GM19455 (cell line): ENCODE measurements around the gene TESK2.
"Not testable (repeated sequence)": the region's sequence is repeated elsewhere in the genome, so short reads cannot be mapped to it uniquely, and the experiment has no call there.

Experiments used
- ATAC-seq: cut with Tn5 transposase; IDR thresholded peaks from one replicate; pipeline ENCODE4 v1.9.1; 2021; ENCODE audit not compliant: unreplicated experiment

The TESK2 gene, protein sequence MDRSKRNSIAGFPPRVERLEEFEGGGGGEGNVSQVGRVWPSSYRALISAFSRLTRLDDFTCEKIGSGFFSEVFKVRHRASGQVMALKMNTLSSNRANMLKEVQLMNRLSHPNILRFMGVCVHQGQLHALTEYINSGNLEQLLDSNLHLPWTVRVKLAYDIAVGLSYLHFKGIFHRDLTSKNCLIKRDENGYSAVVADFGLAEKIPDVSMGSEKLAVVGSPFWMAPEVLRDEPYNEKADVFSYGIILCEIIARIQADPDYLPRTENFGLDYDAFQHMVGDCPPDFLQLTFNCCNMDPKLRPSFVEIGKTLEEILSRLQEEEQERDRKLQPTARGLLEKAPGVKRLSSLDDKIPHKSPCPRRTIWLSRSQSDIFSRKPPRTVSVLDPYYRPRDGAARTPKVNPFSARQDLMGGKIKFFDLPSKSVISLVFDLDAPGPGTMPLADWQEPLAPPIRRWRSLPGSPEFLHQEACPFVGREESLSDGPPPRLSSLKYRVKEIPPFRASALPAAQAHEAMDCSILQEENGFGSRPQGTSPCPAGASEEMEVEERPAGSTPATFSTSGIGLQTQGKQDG

DNA sequence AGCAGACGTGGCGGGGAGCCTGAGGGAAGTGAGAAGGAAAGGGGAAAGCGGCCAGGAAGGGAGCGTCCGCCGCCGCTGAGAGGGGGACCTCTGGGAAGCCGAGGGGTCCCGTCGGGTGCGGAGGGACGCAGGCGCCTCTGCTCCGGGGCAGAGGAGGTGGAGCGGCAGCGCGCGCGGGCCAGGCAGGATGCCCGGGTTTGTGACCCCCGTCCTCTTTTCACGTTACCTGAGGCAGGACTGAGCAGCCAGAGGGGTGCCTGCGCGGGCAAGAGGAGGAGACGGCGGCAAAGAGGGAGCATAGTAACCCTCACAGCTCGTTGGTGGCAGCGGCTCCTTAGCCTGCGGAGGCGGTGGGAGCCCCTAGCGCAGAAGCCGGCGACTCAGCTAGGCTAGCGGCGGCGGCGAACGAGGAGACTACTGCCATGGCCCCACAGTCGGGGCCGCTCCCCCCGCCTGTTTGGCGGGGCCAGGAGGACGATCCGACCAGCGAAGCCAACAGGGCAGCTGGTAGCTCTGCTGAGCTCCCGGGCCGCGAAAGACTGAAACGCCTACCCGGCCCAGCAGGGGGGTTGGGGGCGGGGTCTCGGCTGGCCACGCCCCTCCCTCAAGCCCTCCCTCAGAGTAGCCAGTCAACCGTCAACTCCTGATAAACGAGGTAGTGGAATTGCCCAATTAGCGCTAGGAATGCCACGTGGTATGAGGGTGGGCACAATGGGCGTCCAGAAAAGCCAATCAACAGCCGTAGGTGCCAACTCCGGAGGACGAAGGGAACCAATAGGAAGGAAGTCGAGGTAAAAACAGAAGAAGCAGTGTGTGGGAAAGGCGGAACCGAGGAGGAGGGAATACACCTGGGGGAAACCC is at the start of gene TESK2:
TSS of gene TESK2 (minus strand) at position 538 of the 861 bp plus-strand sequence. CDS start 33,378 bp downstream, outside the sequence.
- peak; percentile 90 for ATAC-seq

DNA sequence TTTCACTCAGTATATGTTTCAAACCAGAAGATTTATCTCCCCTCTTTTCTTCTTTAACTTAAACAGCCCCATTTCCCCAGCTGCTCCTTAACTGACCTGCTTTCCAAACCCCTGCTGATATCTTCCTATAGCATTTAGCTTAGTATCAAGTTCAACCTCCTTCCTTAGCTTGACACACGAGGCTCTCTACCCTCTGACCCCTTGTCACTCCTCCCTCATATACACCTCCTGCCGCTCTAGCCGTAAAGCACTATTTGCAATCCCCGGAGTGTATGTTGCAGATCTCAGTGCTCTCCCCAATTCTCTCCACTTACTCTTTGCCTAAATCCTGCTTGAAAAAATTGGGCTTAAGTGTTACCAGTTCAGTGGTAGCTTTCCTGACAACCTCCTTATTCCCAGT is 45.9 kb upstream of the TESK2 start:
- ATAC-seq = no peak

DNA sequence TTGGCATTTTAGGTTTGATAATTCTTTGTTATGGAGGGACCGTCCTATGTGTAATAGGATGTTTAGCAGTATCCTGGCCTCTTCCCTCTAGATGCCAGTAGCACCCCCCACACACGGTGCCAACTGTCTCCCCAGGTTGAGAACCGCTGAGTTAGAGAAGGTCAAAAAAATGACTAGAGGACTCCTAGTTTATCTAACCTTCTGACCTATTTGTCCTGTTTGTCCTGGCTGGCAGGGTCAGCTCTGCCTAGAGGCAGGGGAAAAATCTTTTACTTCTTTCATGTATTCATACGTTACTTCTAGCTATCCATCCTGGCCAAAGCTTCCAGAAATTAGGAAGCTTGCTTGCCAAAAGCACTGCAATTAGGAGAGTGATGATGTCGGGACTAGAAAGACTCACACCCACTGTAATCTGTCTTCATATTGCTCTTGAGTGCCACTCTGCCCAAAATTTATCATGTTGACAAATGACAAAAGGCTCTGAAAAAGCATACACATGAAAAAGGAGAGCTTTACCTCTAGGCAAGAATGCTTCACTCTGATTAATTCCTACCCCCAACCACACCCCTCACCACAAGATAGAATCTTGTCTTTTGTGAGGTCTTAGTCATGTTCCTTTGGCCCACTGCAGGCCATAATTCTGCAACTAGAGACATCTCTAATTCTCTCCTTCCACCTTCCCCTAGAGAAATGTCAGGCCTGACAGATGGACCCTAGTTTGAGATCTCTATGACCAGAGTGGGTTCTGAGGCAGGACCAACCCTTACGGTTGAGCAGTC is 45.2 kb upstream of the TESK2 start:
- ATAC-seq = no peak

DNA sequence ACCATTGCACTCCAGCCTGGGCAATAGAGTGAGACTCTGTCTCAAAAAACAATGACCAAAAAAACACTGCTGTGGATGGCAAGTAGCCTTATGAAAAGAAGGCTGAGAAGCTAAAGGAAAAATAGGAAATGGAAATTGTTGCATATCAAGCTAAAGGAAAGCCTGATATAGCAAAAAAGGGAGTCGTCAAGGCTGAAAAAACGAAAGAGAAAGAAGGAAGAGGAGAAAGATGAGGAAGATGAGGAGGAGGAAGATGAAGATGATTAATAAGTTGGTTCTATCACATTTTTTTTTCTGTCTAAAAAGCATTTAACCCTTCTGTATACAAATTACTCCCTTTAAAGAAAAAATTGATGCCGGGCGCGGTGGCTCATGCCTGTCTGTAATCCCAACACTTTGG is 40.9 kb upstream of the TESK2 start:
- ATAC-seq = no peak

DNA sequence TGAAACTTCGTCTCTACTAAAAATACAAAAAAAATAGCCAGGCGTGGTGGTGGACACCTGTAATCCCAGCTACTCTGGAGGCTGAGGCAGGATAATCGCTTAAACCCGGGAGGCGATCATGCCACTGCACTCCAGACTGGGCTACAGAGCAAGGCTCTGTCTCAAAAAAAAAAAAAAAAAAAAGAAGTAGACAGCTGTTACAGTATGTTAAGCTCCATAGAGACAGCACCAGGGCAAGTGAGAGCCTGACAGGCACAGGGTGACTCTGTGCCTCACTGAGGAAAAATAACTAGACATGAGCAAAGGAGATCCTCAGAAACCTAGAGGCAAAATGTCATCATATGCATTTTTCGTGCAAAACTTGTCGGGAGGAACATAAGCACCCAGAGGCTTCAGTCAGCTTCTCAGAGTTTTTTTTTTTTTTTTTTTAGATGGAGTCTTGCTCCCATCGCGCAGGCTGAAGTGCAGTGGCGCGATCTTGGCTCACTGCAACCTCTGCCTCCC is 39.7 kb upstream of the TESK2 start:
- ATAC-seq = no peak

DNA sequence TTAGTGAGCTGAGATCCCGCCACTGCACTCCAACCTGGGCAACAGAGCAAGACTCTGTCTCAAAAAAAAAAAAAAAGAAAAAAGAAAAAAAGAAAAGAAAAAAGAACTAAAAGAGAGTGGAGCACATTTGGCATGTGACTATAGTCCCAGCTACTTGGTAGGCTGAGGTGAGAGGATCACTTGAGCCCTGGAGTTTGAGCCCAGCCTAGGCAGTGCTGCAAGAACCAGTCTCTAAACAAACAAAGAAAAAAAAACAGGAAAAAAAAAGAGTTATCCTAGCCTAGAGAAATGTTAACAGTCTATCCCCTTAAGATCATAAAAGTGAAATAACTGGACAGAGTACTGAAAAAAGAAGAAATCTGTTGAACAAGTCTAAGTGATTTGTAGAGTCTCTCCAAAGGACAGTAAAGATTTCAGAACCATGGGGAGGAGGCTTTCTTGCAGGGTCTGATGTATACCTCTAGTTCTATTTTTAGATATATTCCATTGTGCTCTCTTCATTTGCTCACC is 35.2 kb upstream of the TESK2 start:
- ATAC-seq = no peak

DNA sequence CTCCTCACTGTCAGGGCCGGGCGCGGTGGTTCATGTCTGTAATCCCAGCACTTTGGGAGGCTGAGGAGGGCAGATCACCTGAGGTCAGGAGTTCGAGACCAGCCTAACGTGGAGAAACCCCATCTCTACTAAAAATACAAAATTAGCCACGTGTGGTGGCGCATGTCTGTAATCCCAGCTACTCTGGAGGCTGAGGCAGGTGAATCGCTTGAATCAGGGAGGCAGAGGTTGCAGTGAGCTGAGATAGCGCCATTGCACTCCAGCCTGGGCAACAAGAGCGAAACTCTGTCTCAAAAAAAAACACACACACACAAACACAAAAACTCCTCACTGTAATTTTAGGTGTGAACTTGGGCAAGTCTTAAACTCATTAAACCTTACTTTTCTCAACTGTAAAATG is 33.0 kb upstream of the TESK2 start:
- ATAC-seq = not testable (repeated sequence)

DNA sequence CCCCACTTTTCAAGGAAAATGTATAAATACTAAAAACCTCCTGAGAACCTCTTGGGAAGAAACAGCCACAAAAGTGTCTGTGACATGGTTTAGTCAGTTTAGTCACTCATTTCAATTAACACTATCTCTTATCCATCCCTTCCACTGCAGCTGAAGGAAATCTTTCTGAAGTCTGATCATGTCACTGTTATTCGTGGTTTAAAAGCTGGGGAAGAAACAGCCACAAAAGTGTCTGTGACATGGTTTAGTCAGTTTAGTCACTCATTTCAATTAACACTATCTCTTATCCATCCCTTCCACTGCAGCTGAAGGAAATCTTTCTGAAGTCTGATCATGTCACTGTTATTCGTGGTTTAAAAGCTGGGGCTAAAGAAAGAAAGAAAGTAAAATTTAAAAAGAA is 32.6 kb upstream of the TESK2 start:
- not testable (repeated sequence) for ATAC-seq

DNA sequence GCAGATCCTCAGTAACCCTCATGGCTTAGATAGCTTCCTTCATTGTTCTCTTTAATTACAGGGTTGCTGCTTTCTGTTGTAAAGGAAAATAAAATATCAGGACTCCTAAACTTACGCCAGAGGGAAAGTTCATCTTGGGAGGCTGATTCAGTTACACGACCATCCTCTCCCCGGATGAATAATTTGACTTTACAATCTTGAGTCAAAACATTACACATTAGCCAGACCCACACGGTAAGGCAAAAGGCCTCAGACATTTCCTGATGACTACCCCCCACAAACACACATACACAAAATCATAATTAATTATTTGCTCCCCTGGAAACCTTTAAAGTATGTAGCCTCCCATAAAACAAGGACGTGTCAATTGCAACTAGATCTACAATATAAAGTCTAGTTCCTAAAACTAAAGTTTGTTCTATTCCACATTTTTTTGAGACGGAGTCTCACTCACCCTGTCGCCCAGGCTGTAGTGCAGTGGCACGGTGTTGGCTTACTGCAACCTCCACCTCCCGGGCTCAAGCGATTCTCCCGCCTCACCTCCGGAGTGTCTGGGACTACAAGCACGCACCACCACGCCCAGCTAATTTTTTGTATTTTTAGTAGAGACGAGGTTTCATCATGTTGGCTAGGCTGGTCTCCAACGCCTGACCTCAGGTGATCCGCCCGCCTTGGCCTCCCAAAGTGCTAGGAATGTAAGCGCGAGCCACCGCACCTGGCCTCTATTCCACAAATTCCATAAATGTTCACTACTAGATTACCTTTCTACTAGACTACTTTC is 31.6 kb upstream of the TESK2 start:
- no peak for ATAC-seq

DNA sequence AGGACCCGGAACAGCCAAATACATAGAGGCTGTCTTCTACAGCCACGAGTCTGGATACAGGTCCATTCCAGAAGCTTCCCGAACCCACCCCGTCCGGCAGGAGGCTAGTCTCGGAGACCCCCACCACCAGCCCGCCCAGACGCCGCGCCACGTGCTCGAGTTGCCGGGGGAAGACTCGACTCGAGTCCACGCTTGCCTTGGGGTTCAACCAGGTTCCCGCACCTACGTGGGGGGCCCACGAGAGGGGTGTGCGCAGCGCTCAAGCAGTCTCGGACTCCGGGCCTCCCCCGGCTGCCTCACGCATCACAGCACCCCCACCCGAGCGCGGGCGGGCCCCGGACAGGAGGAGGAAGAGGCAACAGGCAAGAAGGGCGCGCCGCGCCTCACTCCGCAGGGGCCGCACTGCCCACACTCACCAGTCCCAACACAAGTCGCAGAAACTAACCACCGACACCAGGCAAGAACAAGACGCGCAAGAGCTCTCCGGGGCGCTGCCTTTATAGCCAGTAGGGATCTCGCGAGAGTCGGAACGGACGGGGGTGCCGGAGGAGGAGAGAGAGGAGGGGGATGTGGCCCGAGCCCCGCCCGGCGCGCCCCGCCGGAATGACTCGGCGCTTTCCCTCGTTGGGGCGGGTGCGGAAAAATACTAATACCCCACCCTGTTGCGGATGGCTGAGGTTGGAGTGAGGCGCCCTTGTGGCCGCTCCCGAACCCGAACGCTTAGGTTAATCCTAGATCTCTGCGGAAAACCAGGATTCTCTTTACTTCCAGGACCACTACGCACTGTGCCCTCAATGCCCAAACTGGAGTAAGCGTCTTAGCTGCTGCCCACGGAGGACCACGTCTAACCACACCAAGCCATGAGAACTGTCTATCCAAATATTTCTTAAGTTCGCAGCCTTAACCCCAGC is 30.7 kb upstream of the TESK2 start, which contains the start of gene PRDX1:
TSS of gene PRDX1 (minus strand) at position 472 of the 911 bp plus-strand sequence. CDS start 2,841 bp downstream, outside the sequence.
- ATAC-seq = peak; percentile 78

DNA sequence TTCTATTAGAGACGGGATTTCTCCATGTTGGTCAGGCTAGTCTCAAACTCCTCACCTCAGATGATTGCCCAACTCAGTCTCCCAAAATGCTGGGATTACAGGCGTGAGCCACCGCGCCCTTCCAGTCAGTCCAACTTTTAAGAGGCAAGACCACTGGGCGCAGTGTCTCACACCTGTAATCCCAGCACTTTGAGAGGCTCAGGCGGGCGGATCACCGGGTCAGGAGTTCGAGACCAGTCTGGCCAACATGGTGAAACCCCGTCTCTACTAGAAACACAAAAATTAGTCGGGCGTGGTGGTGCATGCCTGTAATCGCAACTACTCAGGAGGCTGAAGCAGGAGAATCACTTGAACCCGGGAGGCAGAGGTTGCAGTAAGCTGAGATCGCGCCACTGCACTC is 28.8 kb upstream of the TESK2 start:
- not testable (repeated sequence) for ATAC-seq

DNA sequence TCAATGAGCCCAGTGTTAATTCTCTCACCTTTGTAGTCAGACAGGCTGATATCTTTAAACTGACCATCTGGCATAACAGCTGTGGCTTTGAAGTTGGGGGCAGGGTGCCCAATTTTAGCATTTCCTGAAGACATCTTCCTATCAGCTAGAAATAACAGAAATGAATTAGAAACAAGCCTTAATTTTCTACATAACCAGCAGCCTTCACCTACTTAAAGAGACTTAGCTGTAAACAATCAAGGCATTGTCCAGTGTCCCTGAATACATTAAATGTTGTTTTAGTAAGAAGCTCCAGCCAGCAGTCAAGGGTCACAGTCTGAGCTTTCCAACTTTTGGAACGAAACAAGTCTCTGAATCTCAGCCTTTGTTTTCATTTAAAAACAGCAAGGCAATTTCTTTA is 27.9 kb upstream of the TESK2 start:
- no peak for ATAC-seq

DNA sequence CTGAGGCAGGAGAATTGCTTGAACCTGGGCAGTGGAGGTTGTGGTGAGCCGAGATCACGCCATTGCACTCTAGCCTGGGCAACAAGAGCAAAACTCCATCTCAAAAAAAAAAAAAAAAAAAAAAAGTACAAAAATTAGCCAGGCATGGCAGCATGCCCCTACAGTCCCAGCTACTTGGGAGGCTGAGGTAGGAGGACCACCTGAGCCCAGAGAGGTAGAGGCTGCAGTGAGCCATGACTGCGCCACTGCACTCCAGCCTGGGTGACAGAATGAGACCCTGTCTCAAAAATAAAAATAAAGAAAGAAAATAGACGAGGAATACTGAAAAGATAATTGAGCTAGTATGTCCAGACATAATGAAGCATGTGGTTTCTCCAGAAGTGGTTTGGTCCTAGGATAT is 27.4 kb upstream of the TESK2 start:
- ATAC-seq = not testable (repeated sequence)

DNA sequence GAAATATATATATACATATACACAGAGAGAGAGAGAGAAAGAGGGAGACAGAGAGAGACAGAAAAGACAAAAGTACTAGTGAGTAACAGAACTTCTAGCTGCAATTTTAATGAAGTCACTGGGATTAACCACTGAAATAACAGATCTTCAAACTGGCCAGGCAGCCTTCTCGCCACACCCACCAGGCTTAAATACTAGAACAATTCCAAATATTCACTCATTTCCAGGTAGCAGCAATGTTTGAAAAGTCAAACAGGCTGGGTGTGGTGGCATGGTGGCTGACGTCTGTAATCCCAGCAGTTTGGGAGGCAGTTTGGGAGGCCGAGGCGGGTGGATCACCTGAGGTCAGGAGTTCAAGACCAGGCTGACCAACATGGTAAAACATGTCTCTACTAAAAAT is 25.5 kb upstream of the TESK2 start:
- ATAC-seq = no peak

DNA sequence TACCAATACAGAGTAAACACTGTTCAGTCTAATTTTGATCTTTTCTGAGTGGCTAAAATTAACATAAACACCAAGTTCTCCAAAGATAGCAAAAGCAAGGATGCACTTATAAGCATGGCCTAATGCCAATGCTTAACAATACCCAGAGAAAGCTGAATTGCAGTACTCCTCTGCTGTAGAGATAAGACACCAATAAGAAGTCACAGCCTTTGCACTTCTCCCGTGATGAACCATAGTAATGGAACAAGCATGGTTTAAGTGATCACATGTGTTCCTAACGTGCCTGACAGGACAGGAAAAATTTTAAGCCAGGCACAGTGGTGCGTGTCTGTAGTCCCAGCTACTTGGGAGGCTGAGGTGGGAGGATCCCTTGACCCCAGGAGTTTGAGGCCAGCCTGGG is 25.1 kb upstream of the TESK2 start:
- ATAC-seq = no peak

DNA sequence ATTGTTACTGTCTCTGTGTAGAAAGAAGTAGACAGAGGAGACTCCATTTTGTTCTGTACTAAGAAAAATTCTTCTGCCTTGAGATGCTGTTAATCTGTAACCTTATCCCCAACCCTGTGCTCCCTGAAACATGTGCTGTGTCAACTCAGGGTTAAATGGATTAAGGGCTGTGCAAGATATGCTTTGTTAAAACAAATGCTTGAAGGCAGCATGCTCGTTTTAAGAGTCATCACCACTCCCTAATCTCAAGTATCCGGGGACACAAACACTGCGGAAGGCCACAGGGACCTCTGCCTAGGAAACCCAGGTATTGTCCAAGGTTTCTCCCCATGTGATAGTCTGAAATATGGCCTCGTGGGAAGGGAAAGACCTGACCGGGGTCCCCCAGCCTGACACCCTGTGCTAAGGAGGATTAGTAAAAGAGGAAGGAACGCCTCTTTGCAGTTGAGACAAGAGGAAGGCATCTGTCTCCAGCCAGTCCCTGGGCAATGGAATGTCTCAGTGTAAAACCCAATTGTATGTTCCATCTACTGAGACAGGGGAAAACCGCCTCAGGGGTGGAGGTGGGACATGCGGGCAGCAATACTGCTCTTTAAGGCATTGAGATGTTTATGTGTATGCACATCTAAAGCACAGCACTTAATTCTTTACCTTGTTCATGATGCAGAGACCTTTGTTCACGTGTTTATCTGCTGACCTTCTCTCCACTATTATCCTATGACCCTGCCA is 22.7 kb upstream of the TESK2 start:
- ATAC-seq = not testable (repeated sequence)

DNA sequence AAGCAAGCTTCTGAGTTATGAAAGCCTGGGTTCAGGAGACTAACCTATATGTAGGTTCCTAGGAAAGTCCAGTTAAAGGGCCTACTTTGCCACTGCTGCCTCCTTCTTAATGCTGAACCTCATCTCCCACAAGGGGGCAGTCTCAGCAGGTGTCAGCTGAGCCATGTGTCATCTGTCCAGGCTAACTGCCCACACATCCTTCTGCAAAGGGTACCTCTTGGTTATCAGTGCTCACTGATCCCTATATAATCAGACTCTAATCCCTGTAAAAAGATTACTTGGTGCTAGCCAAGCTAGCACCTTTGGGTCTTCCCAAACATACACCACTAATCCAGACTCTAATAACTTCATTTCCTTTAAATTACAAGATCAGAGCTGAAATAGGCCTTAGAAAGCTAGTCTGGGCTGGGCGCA is 21.7 kb upstream of the TESK2 start:
- ATAC-seq = no peak

DNA sequence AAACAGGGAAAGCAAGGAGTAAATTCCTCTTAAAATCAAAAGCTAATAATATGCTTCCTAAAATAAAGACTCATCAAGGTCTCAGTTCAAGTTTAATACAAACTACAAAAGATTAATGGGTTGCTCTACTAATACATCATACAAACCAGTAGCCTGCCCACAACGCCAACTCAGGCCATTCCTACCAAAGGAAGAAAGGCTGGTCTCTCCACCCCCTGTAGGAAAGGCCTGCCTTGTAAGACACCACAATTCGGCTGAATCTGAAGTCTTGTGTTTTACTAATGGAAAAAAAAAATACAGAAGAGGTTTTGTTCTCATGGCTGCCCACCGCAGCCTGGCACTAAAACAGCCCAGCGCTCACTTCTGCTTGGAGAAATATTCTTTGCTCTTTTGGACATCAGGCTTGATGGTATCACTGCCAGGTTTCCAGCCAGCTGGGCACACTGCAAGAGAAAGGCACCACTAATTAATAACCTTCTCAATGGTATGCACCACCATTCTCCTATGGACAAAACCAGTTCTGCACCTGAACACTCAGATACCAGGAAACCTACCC is 20.1 kb upstream of the TESK2 start:
- ATAC-seq = no peak
